WTC11 (cell line): ENCODE data around the gene CDH6. TPM values are rescaled to one million over a fixed set of nuclear protein-coding genes. Genes with fewer than 3 reads are reported as not detected.

ENCODE experiments used
- ATAC-seq: fragments of 200-7000 bp; cut with Tn5 transposase; 2 replicates; pipeline ENCODE4 v1.10.0; 2021; ENCODE audit warnings: mild to moderate bottlenecking, moderate library complexity
- CTCF ChIA-PET: fragments of 300-600 bp; sonication (Branson Sonifier 250); formaldehyde crosslinking; loops from one replicate; lab custom pipeline; 2021; ENCODE audit warnings: antibody characterized with exemption; lab: Charles Lee
- POLR2A ChIA-PET: fragments of 350-600 bp; sonication (Branson Sonifier 250); formaldehyde crosslinking; loops from one replicate; lab custom pipeline; 2021; ENCODE audit warnings: antibody characterized with exemption; lab: Charles Lee
- DNase-seq: peaks from one replicate; pipeline ENCODE4 v3.0.0; 2021; ENCODE audit warnings: low spot score
- H3K27ac Mint-ChIP-seq: 2 replicates; pipeline ENCODE4 v1.8.0; 2021; ENCODE audit warnings: mixed read lengths
- H3K27me3 Mint-ChIP-seq: 2 replicates; pipeline ENCODE4 v1.8.0; 2021; ENCODE audit warnings: low read depth, mild to moderate bottlenecking, moderate library complexity, mixed read lengths
- H3K36me3 Mint-ChIP-seq: 2 replicates; pipeline ENCODE4 v1.8.0; 2021; ENCODE audit warnings: mixed read lengths
- H3K4me1 Mint-ChIP-seq: 2 replicates; pipeline ENCODE4 v1.8.0; 2022; ENCODE audit warnings: mixed read lengths
- H3K4me3 Mint-ChIP-seq: 2 replicates; pipeline ENCODE4 v1.8.0; 2021; ENCODE audit warnings: mild to moderate bottlenecking, moderate library complexity, mixed read lengths
- H3K9me3 Mint-ChIP-seq: 2 replicates; pipeline ENCODE4 v1.8.0; 2021; ENCODE audit warnings: mixed read lengths
- ELF4 ChIP-seq: sonication (generic); formaldehyde crosslinking; IDR thresholded peaks from 2 replicates; pipeline ENCODE4 v1.8.1; 2022; ENCODE audit warnings: low read depth, mild to moderate bottlenecking, moderate library complexity, missing genetic modification reagents
- ESRRA ChIP-seq: sonication (generic); formaldehyde crosslinking; IDR thresholded peaks from 2 replicates; pipeline ENCODE4 v1.8.1; 2022; ENCODE audit warnings: mild to moderate bottlenecking, missing genetic modification reagents, borderline replicate concordance
- JAZF1 ChIP-seq: fragments of 250-450 bp; sonication (Bioruptor Pico); IDR thresholded peaks from 2 replicates; pipeline ENCODE4 v1.9.0; 2021; ENCODE audit warnings: moderate library complexity, mild to moderate bottlenecking, inconsistent platforms
- KAT7 ChIP-seq: sonication (generic); formaldehyde crosslinking; IDR thresholded peaks from 2 replicates; pipeline ENCODE4 v1.8.1; 2023; ENCODE audit warnings: missing genetic modification reagents, mild to moderate bottlenecking, borderline replicate concordance
- SMAD3 ChIP-seq: sonication (generic); formaldehyde crosslinking; IDR thresholded peaks from 2 replicates; pipeline ENCODE4 v1.8.0; 2022; ENCODE audit warnings: missing genetic modification reagents, mild to moderate bottlenecking, borderline replicate concordance
- SMAD4 ChIP-seq: sonication (generic); formaldehyde crosslinking; IDR thresholded peaks from 2 replicates; pipeline ENCODE4 v1.8.0; 2022; ENCODE audit warnings: mild to moderate bottlenecking, missing genetic modification reagents
- SP1 ChIP-seq: sonication (generic); formaldehyde crosslinking; conservative IDR thresholded peaks from 2 replicates; pipeline ENCODE4 v1.8.1; 2022; ENCODE audit warnings: missing genetic modification reagents
- TEAD1 ChIP-seq: sonication (generic); formaldehyde crosslinking; IDR thresholded peaks from 2 replicates; pipeline ENCODE4 v1.8.0; 2022; ENCODE audit warnings: mild to moderate bottlenecking, missing genetic modification reagents
- TEAD4 ChIP-seq: sonication (generic); formaldehyde crosslinking; IDR thresholded peaks from 2 replicates; pipeline ENCODE4 v1.8.0; 2022; ENCODE audit warnings: mild to moderate bottlenecking, missing genetic modification reagents
- ZNF232 ChIP-seq: sonication (generic); formaldehyde crosslinking; IDR thresholded peaks from 2 replicates; pipeline ENCODE4 v1.8.0; 2022; ENCODE audit warnings: mild to moderate bottlenecking, missing genetic modification reagents
- ZNF423 ChIP-seq: fragments of 250-450 bp; sonication (Bioruptor Pico); IDR thresholded peaks from 2 replicates; pipeline ENCODE4 v2.1.2; 2022; ENCODE audit warnings: mild to moderate bottlenecking, moderate library complexity
- total RNA-seq: library from RNA; stranded (reverse); gene quantifications from 3 replicates; pipeline ENCODE4 v1.2.3, GENCODE V29; 2021
- TF ChIP-seq, protein P1 (sequence below): sonication (generic); formaldehyde crosslinking; IDR thresholded peaks from 2 replicates; pipeline ENCODE4 v1.8.1; 2022; ENCODE audit warnings: low read depth, missing genetic modification reagents, borderline replicate concordance
- TF ChIP-seq, protein P2 (sequence below): sonication (generic); formaldehyde crosslinking; IDR thresholded peaks from 2 replicates; pipeline ENCODE4 v1.8.1; 2022; ENCODE audit warnings: mild to moderate bottlenecking, missing genetic modification reagents, moderate library complexity, borderline replicate concordance
- TF ChIP-seq, protein P3 (sequence below): fragments of 250-450 bp; sonication (Bioruptor Pico); conservative IDR thresholded peaks from 2 replicates; pipeline ENCODE4 v1.9.0; 2021; ENCODE audit warnings: mild to moderate bottlenecking
- TF ChIP-seq, protein P4 (sequence below): sonication (generic); formaldehyde crosslinking; IDR thresholded peaks from 2 replicates; pipeline ENCODE4 v1.8.0; 2023; ENCODE audit warnings: missing genetic modification reagents
- TF ChIP-seq, protein P5 (sequence below): sonication (generic); formaldehyde crosslinking; IDR thresholded peaks from 2 replicates; pipeline ENCODE4 v1.8.1; 2023; ENCODE audit warnings: mild to moderate bottlenecking, missing genetic modification reagents
- TF ChIP-seq, protein P6 (sequence below): sonication (generic); formaldehyde crosslinking; IDR thresholded peaks from 2 replicates; pipeline ENCODE4 v1.8.1; 2023; ENCODE audit warnings: mild to moderate bottlenecking, missing genetic modification reagents, moderate library complexity
- TF ChIP-seq, protein P7 (sequence below): sonication (generic); formaldehyde crosslinking; IDR thresholded peaks from 2 replicates; pipeline ENCODE4 v1.8.1; 2022; ENCODE audit warnings: missing genetic modification reagents, borderline replicate concordance

Gene CDH6
- total RNA-seq, 1 experiment from 2014 or later = 2.6 TPM

DNA sequence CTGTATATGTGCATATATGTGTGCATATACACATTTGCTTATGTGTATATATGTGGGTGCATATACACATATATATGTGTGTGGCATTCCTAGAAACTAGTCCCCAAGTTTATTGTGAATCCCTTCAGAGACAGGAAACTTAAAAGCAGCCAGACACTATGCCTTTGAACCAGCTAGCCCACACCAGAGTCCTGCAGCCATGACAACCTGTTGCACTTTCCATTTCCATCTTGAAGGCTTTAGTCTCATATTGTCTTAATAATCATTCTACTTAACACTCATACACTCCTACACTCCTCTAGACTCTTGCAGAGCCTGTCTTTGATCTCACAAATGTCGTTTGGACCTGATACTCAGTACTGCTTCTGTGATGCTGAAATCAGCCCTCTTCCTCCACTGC is 34.8 kb upstream of the CDH6 start (continued):
- TF ChIP-seq ELF4 (CRISPR knock-in tag) (no peak), SMAD3 (no peak), ZNF232 (CRISPR knock-in tag) (no peak), JAZF1 (CRISPR knock-in tag) (no peak)
- TF ChIP-seq, protein P1, sequence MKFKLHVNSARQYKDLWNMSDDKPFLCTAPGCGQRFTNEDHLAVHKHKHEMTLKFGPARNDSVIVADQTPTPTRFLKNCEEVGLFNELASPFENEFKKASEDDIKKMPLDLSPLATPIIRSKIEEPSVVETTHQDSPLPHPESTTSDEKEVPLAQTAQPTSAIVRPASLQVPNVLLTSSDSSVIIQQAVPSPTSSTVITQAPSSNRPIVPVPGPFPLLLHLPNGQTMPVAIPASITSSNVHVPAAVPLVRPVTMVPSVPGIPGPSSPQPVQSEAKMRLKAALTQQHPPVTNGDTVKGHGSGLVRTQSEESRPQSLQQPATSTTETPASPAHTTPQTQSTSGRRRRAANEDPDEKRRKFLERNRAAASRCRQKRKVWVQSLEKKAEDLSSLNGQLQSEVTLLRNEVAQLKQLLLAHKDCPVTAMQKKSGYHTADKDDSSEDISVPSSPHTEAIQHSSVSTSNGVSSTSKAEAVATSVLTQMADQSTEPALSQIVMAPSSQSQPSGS (CRISPR knock-in tag) = no peak
- TF ChIP-seq, protein P2, sequence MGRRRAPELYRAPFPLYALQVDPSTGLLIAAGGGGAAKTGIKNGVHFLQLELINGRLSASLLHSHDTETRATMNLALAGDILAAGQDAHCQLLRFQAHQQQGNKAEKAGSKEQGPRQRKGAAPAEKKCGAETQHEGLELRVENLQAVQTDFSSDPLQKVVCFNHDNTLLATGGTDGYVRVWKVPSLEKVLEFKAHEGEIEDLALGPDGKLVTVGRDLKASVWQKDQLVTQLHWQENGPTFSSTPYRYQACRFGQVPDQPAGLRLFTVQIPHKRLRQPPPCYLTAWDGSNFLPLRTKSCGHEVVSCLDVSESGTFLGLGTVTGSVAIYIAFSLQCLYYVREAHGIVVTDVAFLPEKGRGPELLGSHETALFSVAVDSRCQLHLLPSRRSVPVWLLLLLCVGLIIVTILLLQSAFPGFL (CRISPR knock-in tag) = no peak
- TF ChIP-seq, protein P3, sequence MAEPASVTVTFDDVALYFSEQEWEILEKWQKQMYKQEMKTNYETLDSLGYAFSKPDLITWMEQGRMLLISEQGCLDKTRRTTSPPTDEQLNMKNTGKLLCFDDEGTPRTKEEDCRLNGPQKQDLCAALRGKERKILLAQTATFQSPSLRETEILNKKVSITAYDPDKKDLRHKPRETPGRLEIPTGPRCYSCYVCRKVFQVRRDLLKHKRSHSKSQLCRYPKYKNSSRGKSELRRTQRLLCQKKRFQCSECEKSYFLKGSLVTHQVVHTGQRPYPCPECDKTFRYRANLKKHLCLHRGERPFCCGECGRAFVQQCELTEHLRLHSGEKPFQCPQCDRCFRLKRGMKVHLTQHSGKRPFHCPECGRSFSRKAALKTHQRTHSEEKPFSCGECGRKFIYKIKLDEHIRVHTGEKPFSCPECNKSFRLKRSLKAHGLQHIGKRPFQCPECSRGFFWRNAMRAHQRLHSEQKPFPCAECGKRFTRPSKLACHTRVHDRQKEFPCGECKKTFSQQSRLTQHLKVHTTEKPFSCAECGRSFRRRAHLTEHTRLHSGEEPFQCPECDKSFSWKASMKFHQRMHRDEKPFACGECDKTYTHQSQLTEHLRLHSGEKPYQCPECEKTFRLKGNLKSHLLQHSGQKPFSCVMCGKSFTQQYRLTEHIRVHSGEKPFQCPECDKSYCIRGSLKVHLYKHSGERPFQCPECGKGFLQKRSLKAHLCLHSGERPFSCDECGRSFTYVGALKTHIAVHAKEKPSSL (CRISPR knock-in tag) = no peak

DNA sequence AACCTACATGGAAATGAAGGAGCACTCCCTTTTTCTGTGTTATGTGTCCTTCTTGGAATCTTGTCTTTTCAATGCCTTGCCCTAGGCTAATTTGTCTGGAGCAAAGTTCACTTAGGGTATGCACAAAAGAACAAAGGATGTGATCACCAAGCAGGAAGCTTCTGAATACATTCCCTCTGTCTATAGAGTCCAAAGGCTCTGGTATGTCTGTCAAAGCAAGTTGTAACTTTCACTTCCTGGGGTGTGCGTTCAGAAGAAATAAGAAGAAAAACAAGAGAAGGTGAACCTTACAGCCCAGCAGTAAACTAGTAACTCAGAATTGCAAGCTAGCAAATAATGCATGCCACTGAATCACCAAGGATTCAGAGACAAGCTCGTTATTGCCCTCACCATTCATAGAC is 31.7 kb upstream of the CDH6 start:
- Mint-ChIP-seq H3K27me3 (no peaks in the 10 kb centered on the region), H3K4me1 (peaks cover 35% of the 10 kb centered on the region), H3K4me3 (no peak overlapping the region), H3K9me3 (no peaks in the 10 kb centered on the region), H3K36me3 (no peaks in the 10 kb centered on the region), H3K27ac (peak overlapping the region; percentile 76)
- TF ChIP-seq TEAD1 (no peak), SP1 (CRISPR knock-in tag) (no peak), SMAD4 (CRISPR knock-in tag) (no peak), TEAD4 (CRISPR knock-in tag) (no peak), KAT7 (CRISPR knock-in tag) (no peak), ESRRA (no peak), ZNF423 (CRISPR knock-in tag) (no peak)
- TF ChIP-seq, protein P2 (CRISPR knock-in tag) = no peak
- TF ChIP-seq, protein P4, sequence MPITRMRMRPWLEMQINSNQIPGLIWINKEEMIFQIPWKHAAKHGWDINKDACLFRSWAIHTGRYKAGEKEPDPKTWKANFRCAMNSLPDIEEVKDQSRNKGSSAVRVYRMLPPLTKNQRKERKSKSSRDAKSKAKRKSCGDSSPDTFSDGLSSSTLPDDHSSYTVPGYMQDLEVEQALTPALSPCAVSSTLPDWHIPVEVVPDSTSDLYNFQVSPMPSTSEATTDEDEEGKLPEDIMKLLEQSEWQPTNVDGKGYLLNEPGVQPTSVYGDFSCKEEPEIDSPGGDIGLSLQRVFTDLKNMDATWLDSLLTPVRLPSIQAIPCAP (CRISPR knock-in tag) = no peak
- TF ChIP-seq, protein P5, sequence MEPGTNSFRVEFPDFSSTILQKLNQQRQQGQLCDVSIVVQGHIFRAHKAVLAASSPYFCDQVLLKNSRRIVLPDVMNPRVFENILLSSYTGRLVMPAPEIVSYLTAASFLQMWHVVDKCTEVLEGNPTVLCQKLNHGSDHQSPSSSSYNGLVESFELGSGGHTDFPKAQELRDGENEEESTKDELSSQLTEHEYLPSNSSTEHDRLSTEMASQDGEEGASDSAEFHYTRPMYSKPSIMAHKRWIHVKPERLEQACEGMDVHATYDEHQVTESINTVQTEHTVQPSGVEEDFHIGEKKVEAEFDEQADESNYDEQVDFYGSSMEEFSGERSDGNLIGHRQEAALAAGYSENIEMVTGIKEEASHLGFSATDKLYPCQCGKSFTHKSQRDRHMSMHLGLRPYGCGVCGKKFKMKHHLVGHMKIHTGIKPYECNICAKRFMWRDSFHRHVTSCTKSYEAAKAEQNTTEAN (CRISPR knock-in tag) = no peak
- TF ChIP-seq, protein P6, sequence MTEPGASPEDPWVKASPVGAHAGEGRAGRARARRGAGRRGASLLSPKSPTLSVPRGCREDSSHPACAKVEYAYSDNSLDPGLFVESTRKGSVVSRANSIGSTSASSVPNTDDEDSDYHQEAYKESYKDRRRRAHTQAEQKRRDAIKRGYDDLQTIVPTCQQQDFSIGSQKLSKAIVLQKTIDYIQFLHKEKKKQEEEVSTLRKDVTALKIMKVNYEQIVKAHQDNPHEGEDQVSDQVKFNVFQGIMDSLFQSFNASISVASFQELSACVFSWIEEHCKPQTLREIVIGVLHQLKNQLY = no peak
- TF ChIP-seq, protein P7, sequence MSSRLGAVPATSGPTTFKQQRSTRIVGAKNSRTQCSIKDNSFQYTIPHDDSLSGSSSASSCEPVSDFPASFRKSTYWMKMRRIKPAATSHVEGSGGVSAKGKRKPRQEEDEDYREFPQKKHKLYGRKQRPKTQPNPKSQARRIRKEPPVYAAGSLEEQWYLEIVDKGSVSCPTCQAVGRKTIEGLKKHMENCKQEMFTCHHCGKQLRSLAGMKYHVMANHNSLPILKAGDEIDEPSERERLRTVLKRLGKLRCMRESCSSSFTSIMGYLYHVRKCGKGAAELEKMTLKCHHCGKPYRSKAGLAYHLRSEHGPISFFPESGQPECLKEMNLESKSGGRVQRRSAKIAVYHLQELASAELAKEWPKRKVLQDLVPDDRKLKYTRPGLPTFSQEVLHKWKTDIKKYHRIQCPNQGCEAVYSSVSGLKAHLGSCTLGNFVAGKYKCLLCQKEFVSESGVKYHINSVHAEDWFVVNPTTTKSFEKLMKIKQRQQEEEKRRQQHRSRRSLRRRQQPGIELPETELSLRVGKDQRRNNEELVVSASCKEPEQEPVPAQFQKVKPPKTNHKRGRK = no peak
- ChIA-PET CTCF (interaction anchor here (2.4 kb wide), 1 partner anchor 25 kb away, joined by 7 read pairs; no protein-coding TSS in a partner anchor), POLR2A (no interaction called here)
- ATAC-seq (peak; percentile 89), DNase-seq (no peak)
